OCI-LY7 (cell line): ENCODE data around the gene SIN3B.

Experiments used
- EZH2phosphoT487 ChIP-seq: fragments of 200-600 bp; sonication (generic); IDR thresholded peaks from 2 replicates; pipeline ENCODE4 v1.6.1; 2018; ENCODE audit warnings: low read depth, borderline replicate concordance, mild to moderate bottlenecking, mixed run types, antibody characterized with exemption, low read length, moderate library complexity, mixed read lengths
- TF ChIP-seq, protein P1 (sequence below): fragments of 200-600 bp; sonication (generic); conservative IDR thresholded peaks from 2 replicates; pipeline ENCODE4 v1.5.1; 2014; ENCODE audit warnings: mild to moderate bottlenecking, antibody characterized with exemption, low read length, moderate library complexity, mixed read lengths

GRCh38 chr19:16882146-16882545, 52.9 kb downstream of the SIN3B start:
- TF ChIP-seq, protein P1, sequence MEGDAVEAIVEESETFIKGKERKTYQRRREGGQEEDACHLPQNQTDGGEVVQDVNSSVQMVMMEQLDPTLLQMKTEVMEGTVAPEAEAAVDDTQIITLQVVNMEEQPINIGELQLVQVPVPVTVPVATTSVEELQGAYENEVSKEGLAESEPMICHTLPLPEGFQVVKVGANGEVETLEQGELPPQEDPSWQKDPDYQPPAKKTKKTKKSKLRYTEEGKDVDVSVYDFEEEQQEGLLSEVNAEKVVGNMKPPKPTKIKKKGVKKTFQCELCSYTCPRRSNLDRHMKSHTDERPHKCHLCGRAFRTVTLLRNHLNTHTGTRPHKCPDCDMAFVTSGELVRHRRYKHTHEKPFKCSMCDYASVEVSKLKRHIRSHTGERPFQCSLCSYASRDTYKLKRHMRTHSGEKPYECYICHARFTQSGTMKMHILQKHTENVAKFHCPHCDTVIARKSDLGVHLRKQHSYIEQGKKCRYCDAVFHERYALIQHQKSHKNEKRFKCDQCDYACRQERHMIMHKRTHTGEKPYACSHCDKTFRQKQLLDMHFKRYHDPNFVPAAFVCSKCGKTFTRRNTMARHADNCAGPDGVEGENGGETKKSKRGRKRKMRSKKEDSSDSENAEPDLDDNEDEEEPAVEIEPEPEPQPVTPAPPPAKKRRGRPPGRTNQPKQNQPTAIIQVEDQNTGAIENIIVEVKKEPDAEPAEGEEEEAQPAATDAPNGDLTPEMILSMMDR: no peak
- TF ChIP-seq EZH2phosphoT487: no peak
